Caki2 (cell line): ENCODE results near the gene ADH5. TPM values are rescaled to one million over a fixed set of nuclear protein-coding genes. Genes with fewer than 3 reads are reported as not detected.
A peak's percentile ranks its signal among the peaks of the same experiment; 100 is the strongest.
"Not testable (repeated sequence)": the region's sequence is repeated elsewhere in the genome, so short reads cannot be mapped to it uniquely, and the experiment has no call there.

ENCODE experiments used
- DNase-seq: peaks from one replicate; pipeline ENCODE4 v3.0.0-alpha.2; 2015; ENCODE audit warnings: low read depth
- in situ Hi-C: cut with HindIII; loops from 2 replicates; pipeline ENCODE4 v1.10.0; 2016; ENCODE audit warnings: low sequenced_read_pairs, low pct_unique_long_range_greater_than_20kb, mixed read lengths
- total RNA-seq: library from RNA; depleted of rRNA; stranded (reverse); fragments of >200 nt; shearing (Covaris generic); gene quantifications from 2 replicates; pipeline ENCODE4 v1.2.3, GENCODE V29; 2014; ENCODE audit warnings: low replicate concordance; rRNA removed

Gene ADH5
- total RNA-seq, result 206 and 212 TPM in 2 replicates

- in situ Hi-C loops, result no loop called here
- DNase-seq, result peak; percentile 73
Measured at GRCh38 chr4:99088481-99089365, at the start of gene ADH5. TSS of gene ADH5 (minus strand) at chr4:99088788. CDS start at chr4:99088700, 88 bp downstream.

- no peak for DNase-seq
- in situ Hi-C loops, result no loop called here
Measured at GRCh38 chr4:99136329-99136728, 47.7 kb upstream of the ADH5 start.

GRCh38 chr4:99135541-99136162 is 47.1 kb upstream of the ADH5 start:
- no peak for DNase-seq
- in situ Hi-C loops, result no loop called here

- in situ Hi-C loops, result no loop called here
- DNase-seq, result no peak
Measured at GRCh38 chr4:99134586-99134985, 46.0 kb upstream of the ADH5 start.

- in situ Hi-C loops, result no loop called here
- no peak for DNase-seq
Measured at GRCh38 chr4:99131378-99131777, 42.8 kb upstream of the ADH5 start.

- in situ Hi-C loops, result no loop called here
Measured at GRCh38 chr4:99126376-99126775, 37.8 kb upstream of the ADH5 start.

GRCh38 chr4:99121008-99121407 is 32.4 kb upstream of the ADH5 start:
- in situ Hi-C loops, result no loop called here

More at GRCh38 chr4:99126376-99126775, 37.8 kb upstream of the ADH5 start:
- DNase-seq, result no peak

GRCh38 chr4:99120501-99120900 is 31.9 kb upstream of the ADH5 start:
- no peak for DNase-seq
- in situ Hi-C loops, result no loop called here

More at GRCh38 chr4:99121008-99121407, 32.4 kb upstream of the ADH5 start:
- no peak for DNase-seq

- in situ Hi-C loops, result no loop called here
- DNase-seq, result peak; percentile 35
Measured at GRCh38 chr4:99117876-99118693, 29.5 kb upstream of the ADH5 start.

- in situ Hi-C loops, DNase-seq: not testable (repeated sequence)
Measured at GRCh38 chr4:99117122-99117841, 28.7 kb upstream of the ADH5 start.

- in situ Hi-C loops, DNase-seq: not testable (repeated sequence)
Measured at GRCh38 chr4:99109286-99109685, 20.7 kb upstream of the ADH5 start.

- no peak for DNase-seq
- in situ Hi-C loops, result no loop called here
Measured at GRCh38 chr4:99104153-99104552, 15.6 kb upstream of the ADH5 start.

- in situ Hi-C loops, result no loop called here
- no peak for DNase-seq
Measured at GRCh38 chr4:99103166-99103565, 14.6 kb upstream of the ADH5 start.

GRCh38 chr4:99102634-99103033 is 14.0 kb upstream of the ADH5 start:
- in situ Hi-C loops, result no loop called here
- DNase-seq, result no peak

GRCh38 chr4:99100876-99101275 is 12.3 kb upstream of the ADH5 start:
- in situ Hi-C loops, result no loop called here
- DNase-seq, result no peak

GRCh38 chr4:99099814-99100213 is 11.2 kb upstream of the ADH5 start:
- in situ Hi-C loops, DNase-seq: not testable (repeated sequence)

GRCh38 chr4:99099311-99099710 is 10.7 kb upstream of the ADH5 start:
- in situ Hi-C loops, result no loop called here
- DNase-seq, result no peak

GRCh38 chr4:99091841-99092240 is 3.3 kb upstream of the ADH5 start:
- in situ Hi-C loops, DNase-seq: not testable (repeated sequence)
